ENCODE results near the gene OR2T33. TPM values are rescaled to one million over a fixed set of nuclear protein-coding genes. Genes with fewer than 3 reads are reported as not detected.
"Not testable (repeated sequence)": the region's sequence is repeated elsewhere in the genome, so short reads cannot be mapped to it uniquely, and the experiment has no call there.

The OR2T33 gene
- not detected for total RNA-seq

- Histone ChIP-seq H3K36me3 (no peaks in the 10 kb centered on the region), H3K27me3 (no peaks in the 10 kb centered on the region), H3K9me3 (no peaks in the 10 kb centered on the region), H3K4me3 (no peak within 1 kb of the TSS), H3K27ac (no peak within 1 kb of the TSS), H3K4me1 (no peaks in the 10 kb centered on the region)
- WGBS, 2 donors (ENCODE audit: low coverage in 1 of 2): 48 to 67% methylated on average over 1 of the region's 1 CpG
- TF ChIP-seq POLR2AphosphoS5 (IDR thresholded peaks at IDR 0.05) (no peak), POLR2A (IDR thresholded peaks at IDR 0.05) (no peak), EP300 (IDR thresholded peaks at IDR 0.05; ENCODE audit: low read depth) (no peak), CTCF (IDR thresholded peaks at IDR 0.05) (no peak)
- no peak for DNase-seq
- intact Hi-C loops (cut with DNase I; ENCODE audit: low total_unique reads): no loop called here
- in situ Hi-C loops (cut with MboI; ENCODE audit: low pct_ligation_motif_present in 1 of 4, low pct_unique_long_range_greater_than_20kb in 1 of 4, low sequenced_read_pairs in 3 of 4): no loop called here
These were observed at the start of gene OR2T33 for GRCh38 chr1:248277876-248278275. Gene OR2T33, minus strand, starts transcription at chr1:248277976. Its CDS starts 4,162 bp downstream, at chr1:248273814.

- WGBS, 2 donors (ENCODE audit: low coverage in 1 of 2): 89 to 96% methylated on average over 1 of the region's 1 CpG
- no peaks in the 10 kb centered on the region for H3K36me3 ChIP-seq
These were observed 46.7 kb upstream of the OR2T33 start, which contains the start of gene OR2M7 for GRCh38 chr1:248324468-248324867. Gene OR2M7, minus strand, starts transcription at chr1:248324568. Its CDS starts 0 bp downstream, at chr1:248324568.

GRCh38 chr1:248316796-248317195 lies 39.0 kb upstream of the OR2T33 start:
- H3K9me3 ChIP-seq: no peaks in the 10 kb centered on the region
- WGBS, 2 donors (ENCODE audit: low coverage in 1 of 2): 91% methylated on average over 10 of the region's 11 CpGs; no CpG with 5 or more reads in 1 of the 2 donors
- no peaks in the 10 kb centered on the region for H3K4me1 ChIP-seq
- no peak overlapping the region for H3K27ac ChIP-seq
- in situ Hi-C loops (cut with MboI; ENCODE audit: low pct_ligation_motif_present in 1 of 4, low pct_unique_long_range_greater_than_20kb in 1 of 4, low sequenced_read_pairs in 3 of 4): no loop called here
- DNase-seq: no peak
- no peak for TF ChIP-seq CTCF (IDR thresholded peaks at IDR 0.05)
- TF ChIP-seq EP300 (IDR thresholded peaks at IDR 0.05; ENCODE audit: low read depth): no peak
- TF ChIP-seq POLR2A (IDR thresholded peaks at IDR 0.05): no peak
- TF ChIP-seq POLR2AphosphoS5 (IDR thresholded peaks at IDR 0.05): no peak
- H3K27me3 ChIP-seq: no peaks in the 10 kb centered on the region
- intact Hi-C loops (cut with DNase I; ENCODE audit: low total_unique reads): no loop called here
- no peaks in the 10 kb centered on the region for H3K36me3 ChIP-seq
- H3K4me3 ChIP-seq: no peak overlapping the region

More at GRCh38 chr1:248324468-248324867, 46.7 kb upstream of the OR2T33 start, which contains the start of gene OR2M7:
- intact Hi-C loops (cut with DNase I; ENCODE audit: low total_unique reads): no loop called here
- no peaks in the 10 kb centered on the region for H3K9me3 ChIP-seq
- no peaks in the 10 kb centered on the region for H3K27me3 ChIP-seq
- no peak for TF ChIP-seq CTCF (IDR thresholded peaks at IDR 0.05)
- no peak for TF ChIP-seq POLR2A (IDR thresholded peaks at IDR 0.05)
- TF ChIP-seq POLR2AphosphoS5 (IDR thresholded peaks at IDR 0.05): no peak
- TF ChIP-seq EP300 (IDR thresholded peaks at IDR 0.05; ENCODE audit: low read depth): no peak
- H3K4me3 ChIP-seq: no peak within 1 kb of the TSS
- no peaks in the 10 kb centered on the region for H3K4me1 ChIP-seq
- in situ Hi-C loops (cut with MboI; ENCODE audit: low pct_ligation_motif_present in 1 of 4, low pct_unique_long_range_greater_than_20kb in 1 of 4, low sequenced_read_pairs in 3 of 4): no loop called here
- no peak within 1 kb of the TSS for H3K27ac ChIP-seq
- DNase-seq: no peak

- in situ Hi-C loops (cut with MboI; ENCODE audit: low pct_ligation_motif_present in 1 of 4, low pct_unique_long_range_greater_than_20kb in 1 of 4, low sequenced_read_pairs in 3 of 4); H3K27me3 ChIP-seq; intact Hi-C loops (cut with DNase I; ENCODE audit: low total_unique reads); H3K4me3 ChIP-seq; H3K4me1 ChIP-seq; DNase-seq; H3K9me3 ChIP-seq; H3K27ac ChIP-seq; H3K36me3 ChIP-seq: not testable (repeated sequence)
- 56 to 74% methylated on average over 2 to 10 of the region's 15 CpGs for whole genome bisulfite sequencing, 2 donors (ENCODE audit: low coverage in 1 of 2)
These were observed 29.0 kb upstream of the OR2T33 start for GRCh38 chr1:248306740-248307139.

GRCh38 chr1:248306103-248306502 lies 28.3 kb upstream of the OR2T33 start:
- no peak for TF ChIP-seq POLR2AphosphoS5 (IDR thresholded peaks at IDR 0.05)
- no peak for TF ChIP-seq POLR2A (IDR thresholded peaks at IDR 0.05)
- no peak for TF ChIP-seq EP300 (IDR thresholded peaks at IDR 0.05; ENCODE audit: low read depth)
- TF ChIP-seq CTCF (IDR thresholded peaks at IDR 0.05): no peak
- WGBS, 2 donors (ENCODE audit: low coverage in 1 of 2): 88 to 89% methylated on average over 7 to 19 of the region's 19 CpGs
- Histone ChIP-seq H3K27me3 (no peaks in the 10 kb centered on the region), H3K4me1 (no peaks in the 10 kb centered on the region), H3K27ac (no peak overlapping the region), H3K36me3 (no peaks in the 10 kb centered on the region), H3K9me3 (no peaks in the 10 kb centered on the region), H3K4me3 (no peak overlapping the region)
- DNase-seq: no peak
- intact Hi-C loops (cut with DNase I; ENCODE audit: low total_unique reads): no loop called here
- in situ Hi-C loops (cut with MboI; ENCODE audit: low pct_ligation_motif_present in 1 of 4, low pct_unique_long_range_greater_than_20kb in 1 of 4, low sequenced_read_pairs in 3 of 4): no loop called here

GRCh38 chr1:248305672-248306071 lies 27.9 kb upstream of the OR2T33 start:
- H3K27ac ChIP-seq; DNase-seq; H3K36me3 ChIP-seq; H3K9me3 ChIP-seq; H3K4me1 ChIP-seq; H3K27me3 ChIP-seq; intact Hi-C loops (cut with DNase I; ENCODE audit: low total_unique reads); H3K4me3 ChIP-seq; in situ Hi-C loops (cut with MboI; ENCODE audit: low pct_ligation_motif_present in 1 of 4, low pct_unique_long_range_greater_than_20kb in 1 of 4, low sequenced_read_pairs in 3 of 4): not testable (repeated sequence)
- WGBS, 2 donors (ENCODE audit: low coverage in 1 of 2): 48 to 68% methylated on average over 3 to 9 of the region's 9 CpGs
